ENCODE results near the gene MYO15A.

DNA sequence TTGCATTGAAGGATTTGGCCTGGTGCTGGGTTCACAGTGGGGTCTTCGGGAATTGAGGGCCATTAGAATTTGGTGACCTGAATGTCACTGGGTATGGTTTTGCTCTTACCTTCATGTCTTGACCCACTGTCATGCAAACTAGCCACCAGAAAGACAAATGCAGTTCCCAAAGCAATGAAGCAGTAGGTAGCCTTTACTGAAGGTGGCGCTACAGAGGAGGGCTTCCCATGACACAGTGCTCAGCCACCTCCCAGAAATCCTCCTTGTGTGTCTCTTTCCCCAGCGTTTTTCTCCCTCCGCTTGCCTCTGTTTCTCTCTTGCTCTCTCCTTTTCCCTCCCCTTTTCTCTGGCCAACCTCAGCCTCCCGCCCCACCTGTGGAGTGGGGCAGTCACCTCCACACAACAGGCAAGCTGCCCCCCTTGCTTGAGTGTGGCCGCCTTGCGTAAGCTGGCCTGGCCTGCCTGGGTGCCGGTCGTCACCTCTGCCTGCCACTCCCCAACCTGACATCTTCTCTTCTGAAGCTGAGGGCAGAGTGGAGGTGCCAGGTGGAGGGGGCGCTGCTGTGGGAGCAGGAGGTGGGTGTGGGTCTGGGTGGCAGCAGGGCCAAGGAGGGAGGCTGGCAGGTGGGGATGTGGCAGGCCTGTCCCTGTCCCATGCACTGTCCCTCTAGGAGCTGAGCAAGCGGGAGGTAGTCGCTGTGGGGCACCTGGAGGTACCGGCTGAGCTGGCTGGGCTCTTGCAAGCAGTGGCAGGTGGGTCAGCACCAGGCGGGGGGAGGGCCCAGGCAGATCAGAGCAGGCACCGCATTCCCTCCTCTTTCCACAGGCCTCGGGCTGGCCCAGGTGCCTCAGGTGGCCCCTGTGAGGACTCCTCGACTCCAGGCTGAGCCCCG lies 34.7 kb downstream of the MYO15A start:
- TF ChIP-seq POLR2A (IDR thresholded peaks at IDR 0.05) = no peak
- TF ChIP-seq, protein P1, sequence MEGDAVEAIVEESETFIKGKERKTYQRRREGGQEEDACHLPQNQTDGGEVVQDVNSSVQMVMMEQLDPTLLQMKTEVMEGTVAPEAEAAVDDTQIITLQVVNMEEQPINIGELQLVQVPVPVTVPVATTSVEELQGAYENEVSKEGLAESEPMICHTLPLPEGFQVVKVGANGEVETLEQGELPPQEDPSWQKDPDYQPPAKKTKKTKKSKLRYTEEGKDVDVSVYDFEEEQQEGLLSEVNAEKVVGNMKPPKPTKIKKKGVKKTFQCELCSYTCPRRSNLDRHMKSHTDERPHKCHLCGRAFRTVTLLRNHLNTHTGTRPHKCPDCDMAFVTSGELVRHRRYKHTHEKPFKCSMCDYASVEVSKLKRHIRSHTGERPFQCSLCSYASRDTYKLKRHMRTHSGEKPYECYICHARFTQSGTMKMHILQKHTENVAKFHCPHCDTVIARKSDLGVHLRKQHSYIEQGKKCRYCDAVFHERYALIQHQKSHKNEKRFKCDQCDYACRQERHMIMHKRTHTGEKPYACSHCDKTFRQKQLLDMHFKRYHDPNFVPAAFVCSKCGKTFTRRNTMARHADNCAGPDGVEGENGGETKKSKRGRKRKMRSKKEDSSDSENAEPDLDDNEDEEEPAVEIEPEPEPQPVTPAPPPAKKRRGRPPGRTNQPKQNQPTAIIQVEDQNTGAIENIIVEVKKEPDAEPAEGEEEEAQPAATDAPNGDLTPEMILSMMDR (IDR thresholded peaks at IDR 0.05) = no peak

Measured in adrenal gland (tissue), 5 donors.